NCI-H128 (cell line): Measurements from ENCODE around the gene GP9.
"Not testable (repeated sequence)": the region's sequence is repeated elsewhere in the genome, so short reads cannot be mapped to it uniquely, and the experiment has no call there.

Experiments used
- DNase-seq: peaks from one replicate; lab custom pipeline; 2025; ENCODE audit not compliant: unreplicated experiment; lab: John Stamatoyannopoulos, UW

Gene GP9

DNA sequence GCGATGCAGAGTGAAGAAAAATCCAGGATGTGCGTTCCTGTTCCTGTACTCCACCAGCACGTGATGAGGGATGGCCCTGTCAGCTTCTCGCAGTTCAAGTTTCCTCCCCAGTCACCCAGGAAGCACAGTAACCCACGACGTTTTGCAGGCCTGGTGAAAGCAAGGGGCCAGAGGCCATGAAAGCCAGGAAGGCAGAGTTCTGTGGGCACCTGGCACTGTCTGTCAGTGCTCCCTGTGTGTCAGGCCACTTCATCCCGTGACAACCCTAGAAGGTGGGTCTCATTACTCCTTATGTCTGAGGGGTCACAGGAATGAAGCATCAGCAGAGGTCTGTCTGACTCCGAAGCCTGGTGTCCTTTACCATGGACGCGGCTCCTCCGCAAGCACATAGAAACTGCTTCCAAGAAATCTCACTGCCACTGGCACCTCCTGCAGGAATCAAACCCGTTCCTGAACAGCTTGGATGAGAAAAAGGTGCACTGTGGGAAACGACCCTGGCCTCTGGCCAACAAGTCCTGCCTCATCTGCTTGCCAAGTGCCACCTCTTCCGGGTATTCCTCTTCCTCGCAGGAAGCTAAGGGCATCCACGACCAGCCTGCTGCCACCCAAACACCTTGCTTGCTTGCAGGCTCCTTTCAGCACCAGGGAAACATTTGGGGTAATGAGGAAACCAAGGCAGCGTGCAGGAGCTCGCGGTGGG lies 46.4 kb downstream of the GP9 start:
- no peak for DNase-seq

DNA sequence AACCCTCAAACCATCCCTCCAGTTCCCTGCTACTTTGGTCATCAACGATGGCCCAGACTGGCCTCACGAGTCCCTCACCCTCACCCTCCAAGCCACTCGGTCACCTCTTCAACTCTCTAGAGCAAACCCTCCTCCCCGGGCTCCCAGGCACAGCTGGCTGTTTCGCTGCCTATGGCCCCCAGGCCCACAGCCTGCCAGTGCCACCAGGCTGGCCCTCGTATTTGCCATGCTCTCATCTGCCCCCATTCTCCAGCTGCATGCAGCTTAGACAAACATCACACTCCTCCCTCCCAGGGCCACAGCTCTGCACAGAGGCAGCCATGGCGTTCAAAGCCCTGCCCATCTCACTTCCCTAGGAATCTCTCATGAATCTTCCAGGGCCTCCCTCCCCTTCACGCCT lies 47.2 kb downstream of the GP9 start:
- DNase-seq = no peak

DNA sequence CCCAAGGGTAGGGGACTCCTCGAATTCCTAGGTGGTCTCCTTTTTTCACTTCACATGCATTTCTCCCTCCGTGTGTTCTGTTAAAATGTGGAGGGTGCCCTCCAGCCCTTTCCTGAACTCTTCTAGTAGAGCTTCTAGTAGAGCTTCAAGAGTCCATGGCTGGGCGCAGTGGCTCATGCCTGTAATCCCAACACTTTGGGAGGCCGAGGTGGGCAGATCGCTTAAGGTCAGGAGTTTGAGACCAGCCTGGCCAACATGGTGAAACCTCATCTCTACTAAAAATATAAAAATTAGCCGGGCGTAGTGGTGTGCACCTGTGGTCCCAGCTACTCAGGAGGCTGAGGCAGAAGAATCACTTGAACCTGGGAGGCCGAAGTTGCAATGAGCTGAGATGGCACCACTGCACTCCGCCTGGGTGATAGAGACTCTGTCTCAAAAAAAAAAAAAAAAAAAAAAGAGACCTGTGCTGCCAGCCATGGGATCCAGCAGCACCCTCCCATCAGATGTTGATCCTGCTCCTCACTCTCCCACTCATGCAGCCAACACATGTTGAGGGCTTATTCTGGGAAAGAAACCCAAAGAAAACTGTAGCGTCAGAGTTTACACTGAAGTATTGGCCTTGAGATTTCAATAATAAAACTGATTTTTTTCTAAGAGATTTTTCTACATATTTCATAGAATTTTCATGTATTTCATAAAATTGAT lies 50.6 kb downstream of the GP9 start:
- not testable (repeated sequence) for DNase-seq
